ENCODE data around the gene ALKBH5.

Gene ALKBH5

GRCh38 chr17:18158022-18158600 is 25.5 kb upstream of the ALKBH5 start:
- peak; percentile 96 for DNase-seq

GRCh38 chr17:18159551-18160120 is 24.0 kb upstream of the ALKBH5 start:
- DNase-seq = no peak

DNA sequence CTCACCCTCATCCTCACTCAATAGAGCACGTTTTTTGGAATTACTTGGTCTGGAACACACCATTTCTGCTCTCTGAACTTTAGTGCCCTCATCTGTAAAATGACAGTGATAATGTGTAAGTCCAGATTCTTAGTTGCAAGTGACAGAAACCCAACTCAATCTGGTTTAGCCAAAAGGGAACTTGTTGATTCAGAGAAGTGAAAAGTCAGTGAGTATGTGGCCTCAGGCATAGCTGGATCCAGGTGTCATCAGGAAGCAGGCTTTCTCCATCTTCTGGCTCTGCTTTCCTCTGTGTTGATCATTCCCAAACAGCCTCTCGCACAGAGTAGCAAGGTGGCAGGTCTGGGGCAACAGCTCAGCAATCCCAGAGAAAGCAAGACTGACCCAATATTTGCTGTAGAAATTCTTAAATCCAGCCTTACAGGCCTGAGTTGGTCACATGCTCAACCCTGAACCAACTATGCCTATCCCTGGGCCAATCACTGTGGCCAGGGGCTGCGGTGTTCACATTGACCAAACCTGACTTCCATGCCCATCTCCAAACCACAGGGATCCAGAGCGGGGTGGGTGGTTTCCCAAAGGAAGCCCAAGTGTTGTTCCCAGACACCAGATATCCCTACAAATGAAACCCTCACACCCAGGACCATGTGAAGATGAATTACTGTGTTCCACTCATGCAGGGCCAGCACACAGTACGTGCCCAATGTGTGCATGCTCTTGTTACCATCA is 23.3 kb upstream of the ALKBH5 start:
- no peak for DNase-seq

- no peak for DNase-seq
These were observed 22.2 kb upstream of the ALKBH5 start for GRCh38 chr17:18161207-18162145.

DNA sequence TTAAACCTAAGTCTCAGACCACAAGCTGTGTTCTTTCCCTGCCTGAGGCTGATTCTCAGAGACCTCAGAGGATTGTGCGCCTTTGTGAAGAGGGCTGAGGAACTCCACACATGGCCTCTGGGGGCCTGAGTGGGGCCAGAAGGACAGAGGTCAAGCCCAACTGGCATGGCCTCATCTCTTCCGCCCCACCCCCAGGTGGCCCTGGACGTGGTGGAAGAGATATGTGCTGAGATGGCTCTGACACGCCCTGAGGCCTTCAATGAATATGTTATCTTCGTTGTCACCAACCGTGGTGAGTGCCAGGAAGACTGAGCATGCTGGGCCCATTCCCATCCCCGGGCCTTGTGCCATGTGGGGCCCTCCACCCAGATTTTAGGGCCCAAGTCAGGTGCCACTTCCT is 20.1 kb upstream of the ALKBH5 start:
- peak; percentile 32 for DNase-seq

GRCh38 chr17:18166894-18167293 is 16.7 kb upstream of the ALKBH5 start:
- no peak for DNase-seq

DNA sequence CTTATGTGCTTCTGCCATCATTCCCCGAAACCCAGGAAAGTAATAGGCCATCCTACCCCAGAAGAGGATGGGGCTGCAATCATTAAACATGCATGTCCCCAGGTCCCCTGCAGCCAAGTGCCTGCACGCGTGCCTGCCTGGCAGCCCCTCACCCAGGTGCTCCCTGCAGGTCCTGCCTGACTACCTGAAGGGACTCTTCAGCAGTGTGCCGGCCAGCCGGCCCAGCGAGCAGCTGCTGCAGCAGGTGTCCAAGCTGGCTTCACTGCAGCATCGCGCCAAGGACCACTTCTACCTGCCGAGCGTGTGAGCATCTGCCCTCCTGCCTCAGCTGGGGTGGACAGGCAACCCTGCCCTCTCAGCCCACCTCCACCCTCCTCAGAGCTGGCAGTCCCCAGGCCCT is 16.2 kb upstream of the ALKBH5 start:
- no peak for DNase-seq

DNA sequence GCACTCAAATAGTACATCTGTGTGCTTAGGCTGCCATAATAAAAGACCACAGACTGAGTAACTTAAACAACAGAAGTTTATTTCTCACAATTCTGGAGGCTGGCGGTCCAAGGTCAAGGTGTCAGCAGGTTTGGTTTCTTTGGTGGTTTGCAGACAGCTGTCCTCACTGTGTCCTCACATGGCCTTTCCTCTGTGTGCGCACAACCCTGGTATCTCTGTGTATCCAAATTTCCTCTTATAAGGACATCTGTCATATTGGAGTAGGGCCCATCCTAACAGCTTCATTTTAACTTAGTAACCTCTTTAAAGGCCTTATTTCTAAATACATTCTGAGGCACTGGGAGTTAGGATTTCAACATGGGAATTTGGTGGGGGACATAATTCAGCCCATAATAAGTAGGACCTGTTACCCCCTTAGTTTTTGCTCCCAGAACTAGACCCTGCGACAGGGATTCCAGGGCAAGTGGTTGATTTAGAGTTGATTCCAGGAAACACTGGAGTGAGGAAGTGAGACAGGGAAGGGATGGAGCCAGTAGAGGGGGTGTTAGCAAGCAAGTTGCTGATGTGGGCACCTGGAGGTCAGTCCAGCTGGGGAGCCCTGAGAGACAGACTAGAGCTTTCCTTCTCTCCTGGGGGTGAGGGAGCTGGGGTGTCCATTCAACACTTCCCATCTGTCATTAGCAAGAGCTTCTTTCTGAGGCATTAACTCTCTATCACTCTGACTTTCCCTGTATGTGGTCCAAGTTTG is 10.9 kb upstream of the ALKBH5 start:
- DNase-seq = no peak

GRCh38 chr17:18173740-18174139 is 9.9 kb upstream of the ALKBH5 start:
- DNase-seq = no peak

GRCh38 chr17:18176176-18176575 is 7.5 kb upstream of the ALKBH5 start:
- DNase-seq = peak; percentile 64

DNA sequence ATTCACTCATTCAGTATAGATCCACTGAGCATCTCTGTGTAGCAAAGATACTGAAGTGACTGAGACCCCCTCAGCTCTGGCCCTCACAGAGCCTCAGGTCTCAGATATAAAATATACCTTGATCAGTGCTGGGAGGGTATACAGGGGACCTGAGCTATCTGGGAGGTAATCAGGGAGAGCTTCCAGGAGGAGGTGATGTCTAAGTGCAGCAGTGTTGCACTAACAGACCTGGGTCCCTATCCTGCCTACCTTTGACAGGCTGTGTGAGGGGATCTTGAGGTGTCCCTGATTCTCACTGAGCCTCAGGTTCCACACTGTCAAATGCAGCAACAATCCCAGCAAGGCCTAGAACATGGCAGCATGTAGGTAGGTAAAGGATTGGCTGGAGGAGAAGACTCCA is 6.5 kb upstream of the ALKBH5 start:
- DNase-seq = no peak

GRCh38 chr17:18177722-18178121 is 5.9 kb upstream of the ALKBH5 start:
- no peak for DNase-seq

- no peak for DNase-seq
These were observed 4.4 kb upstream of the ALKBH5 start for GRCh38 chr17:18179196-18179595.

GRCh38 chr17:18179804-18180203 is 3.8 kb upstream of the ALKBH5 start:
- no peak for DNase-seq

DNA sequence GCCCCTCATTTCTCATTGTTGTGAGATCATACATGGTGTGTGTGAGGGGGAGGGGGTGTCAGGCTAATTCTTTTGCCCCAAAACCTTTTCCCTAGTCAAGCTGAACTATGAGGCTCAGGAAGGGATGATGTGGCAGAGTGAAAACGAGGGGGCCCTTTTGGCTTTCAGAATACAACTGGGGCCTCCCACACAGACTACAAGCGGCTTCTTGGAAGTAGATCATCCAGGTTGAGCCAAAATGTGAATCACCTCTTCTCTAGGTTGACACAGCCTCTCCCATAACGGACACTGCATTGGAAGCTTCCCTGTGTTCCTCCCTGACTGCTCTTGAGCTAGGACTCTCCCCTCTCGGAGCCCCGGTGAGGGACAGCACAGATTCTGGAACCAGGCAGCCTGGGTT is 2.3 kb upstream of the ALKBH5 start:
- no peak for DNase-seq

DNA sequence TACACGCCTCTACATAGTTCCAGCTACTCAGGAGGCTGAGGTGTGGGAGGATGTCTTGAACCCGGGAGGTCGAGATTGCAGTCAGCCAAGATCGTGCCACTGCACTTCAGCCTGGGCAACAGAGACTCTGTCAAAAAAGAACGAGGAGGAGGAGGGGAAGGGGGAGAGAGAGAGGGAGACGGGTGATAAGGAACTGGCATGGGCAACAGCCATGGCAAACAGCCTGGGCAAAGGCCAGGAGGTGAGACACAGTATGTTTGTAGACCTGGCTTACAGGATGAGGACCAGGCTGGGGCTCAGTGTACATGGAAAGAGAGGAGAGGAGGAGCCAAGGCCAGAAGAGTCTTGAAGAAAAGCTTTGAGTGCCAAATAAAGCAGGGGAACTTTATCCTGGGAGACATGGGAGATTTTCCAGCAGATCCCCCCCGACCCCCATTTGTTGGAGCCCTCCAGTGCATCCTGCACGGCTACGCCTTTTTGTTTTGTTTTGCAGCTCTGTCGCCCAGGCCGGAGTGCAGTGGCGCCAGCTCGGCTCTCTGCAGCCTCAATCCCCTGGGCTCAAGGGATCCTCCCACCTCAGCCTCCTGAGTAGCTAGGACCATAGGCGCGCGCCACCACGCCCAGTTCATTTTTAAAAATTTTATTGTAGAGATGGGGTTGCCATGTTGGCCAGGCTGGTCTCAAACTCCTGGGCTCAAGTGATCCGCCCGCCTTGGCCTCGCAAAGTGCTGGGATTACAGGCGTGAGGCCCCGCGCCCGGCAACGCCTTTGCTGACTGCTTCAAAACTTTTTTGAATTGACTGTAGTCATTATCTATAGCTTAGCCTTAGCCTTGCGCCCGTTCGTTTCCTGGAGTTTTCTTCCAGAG is 1.3 kb upstream of the ALKBH5 start:
- peak; percentile 39 for DNase-seq

- peak; percentile 93 for DNase-seq
These were observed 672 bp upstream of the ALKBH5 start for GRCh38 chr17:18182978-18183333.

DNA sequence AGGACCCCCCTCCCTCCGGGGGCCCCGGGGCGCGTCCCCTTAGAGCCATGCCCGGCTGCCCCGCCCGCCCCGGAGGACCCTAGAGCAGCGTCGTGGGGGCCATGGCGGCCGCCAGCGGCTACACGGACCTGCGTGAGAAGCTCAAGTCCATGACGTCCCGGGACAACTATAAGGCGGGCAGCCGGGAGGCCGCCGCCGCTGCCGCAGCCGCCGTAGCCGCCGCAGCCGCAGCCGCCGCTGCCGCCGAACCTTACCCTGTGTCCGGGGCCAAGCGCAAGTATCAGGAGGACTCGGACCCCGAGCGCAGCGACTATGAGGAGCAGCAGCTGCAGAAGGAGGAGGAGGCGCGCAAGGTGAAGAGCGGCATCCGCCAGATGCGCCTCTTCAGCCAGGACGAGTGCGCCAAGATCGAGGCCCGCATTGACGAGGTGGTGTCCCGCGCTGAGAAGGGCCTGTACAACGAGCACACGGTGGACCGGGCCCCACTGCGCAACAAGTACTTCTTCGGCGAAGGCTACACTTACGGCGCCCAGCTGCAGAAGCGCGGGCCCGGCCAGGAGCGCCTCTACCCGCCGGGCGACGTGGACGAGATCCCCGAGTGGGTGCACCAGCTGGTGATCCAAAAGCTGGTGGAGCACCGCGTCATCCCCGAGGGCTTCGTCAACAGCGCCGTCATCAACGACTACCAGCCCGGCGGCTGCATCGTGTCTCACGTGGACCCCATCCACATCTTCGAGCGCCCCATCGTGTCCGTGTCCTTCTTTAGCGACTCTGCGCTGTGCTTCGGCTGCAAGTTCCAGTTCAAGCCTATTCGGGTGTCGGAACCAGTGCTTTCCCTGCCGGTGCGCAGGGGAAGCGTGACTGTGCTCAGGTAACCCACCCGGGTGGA is 759 bp downstream of the ALKBH5 start:
- DNase-seq = peak; percentile 70

DNA sequence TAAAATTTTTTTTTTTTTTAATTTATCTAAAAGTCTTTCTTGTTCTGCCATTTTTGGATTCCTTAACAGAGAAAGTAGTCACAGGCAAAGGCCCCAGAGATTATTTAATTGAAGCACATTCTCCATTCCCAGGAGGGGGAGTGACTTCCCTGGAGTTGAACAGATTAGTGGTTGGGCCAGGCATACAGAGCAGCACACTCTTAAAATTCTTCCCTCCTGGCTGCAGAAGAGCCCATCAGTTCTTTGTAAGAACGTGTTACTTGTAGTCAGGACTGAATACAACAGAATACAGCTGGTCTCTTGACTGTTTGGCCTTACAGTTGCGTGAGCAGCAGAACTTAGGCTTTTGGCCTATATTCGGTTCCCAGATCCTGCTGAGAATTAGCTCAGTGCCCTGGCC is 1.8 kb downstream of the ALKBH5 start:
- peak; percentile 18 for DNase-seq

- no peak for DNase-seq
These were observed 2.4 kb downstream of the ALKBH5 start for GRCh38 chr17:18185832-18186626.
